HepG2 (cell line): ENCODE measurements around the gene SMTNL1. TPM values are rescaled to one million over a fixed set of nuclear protein-coding genes. Genes with fewer than 3 reads are reported as not detected.

ENCODE experiments used
- ARID5B ChIP-seq: IDR thresholded peaks from 2 replicates; pipeline ENCODE4 v1.4.0; 2020; ENCODE audit warnings: mild to moderate bottlenecking, missing genetic modification reagents
- ATF7 ChIP-seq, 2 experiments: fragments of 450-650 bp in 1 of 2; sonication (generic) in 1 of 2; formaldehyde crosslinking in 1 of 2; IDR thresholded peaks; 2 replicates each; pipeline versions ENCODE4 v1.4.0 to v1.6.1; 2016 to 2020; ENCODE audit warnings: antibody characterized with exemption in 1 of 2, mild to moderate bottlenecking in 1 of 2, missing genetic modification reagents in 1 of 2
- CHD4 ChIP-seq: fragments of 200-600 bp; sonication (generic); IDR thresholded peaks from 2 replicates; pipeline ENCODE4 v1.7.0; 2017; ENCODE audit warnings: mild to moderate bottlenecking, low read length, borderline replicate concordance
- ELF1 ChIP-seq: sonication (generic); formaldehyde crosslinking; IDR thresholded peaks from 2 replicates; pipeline ENCODE4 v1.4.0; 2020; ENCODE audit warnings: missing genetic modification reagents
- GMEB1 ChIP-seq: sonication (generic); formaldehyde crosslinking; IDR thresholded peaks from 2 replicates; pipeline ENCODE4 v1.5.1; 2020; ENCODE audit warnings: missing genetic modification reagents, mild to moderate bottlenecking, borderline replicate concordance
- IRF2 ChIP-seq: IDR thresholded peaks from 2 replicates; pipeline ENCODE4 v1.6.1; 2018; ENCODE audit warnings: missing genetic modification reagents, missing compliant biosample characterization
- PPARG ChIP-seq: conservative IDR thresholded peaks from 2 replicates; pipeline ENCODE4 v1.6.1; 2016; ENCODE audit warnings: missing biosample characterization, missing genetic modification reagents
- PREB ChIP-seq: sonication (generic); formaldehyde crosslinking; IDR thresholded peaks from 2 replicates; pipeline ENCODE4 v1.4.0; 2020; ENCODE audit warnings: missing genetic modification reagents
- RFXAP ChIP-seq: sonication (generic); formaldehyde crosslinking; IDR thresholded peaks from 2 replicates; pipeline ENCODE4 v1.4.0; 2020; ENCODE audit warnings: missing genetic modification reagents, borderline replicate concordance
- UBTF ChIP-seq: sonication (generic); formaldehyde crosslinking; IDR thresholded peaks from 2 replicates; pipeline ENCODE4 v1.4.0; 2020; ENCODE audit warnings: mild to moderate bottlenecking, missing genetic modification reagents
- ZFP82 ChIP-seq: sonication (generic); formaldehyde crosslinking; IDR thresholded peaks from 2 replicates; pipeline ENCODE4 v1.5.1; 2020; ENCODE audit warnings: mild to moderate bottlenecking, missing genetic modification reagents, borderline replicate concordance
- ZNF12 ChIP-seq: sonication (generic); formaldehyde crosslinking; IDR thresholded peaks from 2 replicates; pipeline ENCODE4 v1.5.0; 2020; ENCODE audit warnings: missing genetic modification reagents
- ZNF251 ChIP-seq: sonication (generic); formaldehyde crosslinking; IDR thresholded peaks from 2 replicates; pipeline ENCODE4 v1.9.0; 2021; ENCODE audit warnings: mild to moderate bottlenecking, missing genetic modification reagents
- ZNF44 ChIP-seq: sonication (generic); formaldehyde crosslinking; IDR thresholded peaks from 2 replicates; pipeline ENCODE4 v1.5.1; 2020; ENCODE audit warnings: mild to moderate bottlenecking, missing genetic modification reagents
- ZNF598 ChIP-seq: sonication (generic); formaldehyde crosslinking; IDR thresholded peaks from 2 replicates; pipeline ENCODE4 v1.5.1; 2020; ENCODE audit warnings: mild to moderate bottlenecking, missing genetic modification reagents, borderline replicate concordance
- ZNF768 ChIP-seq: sonication (generic); formaldehyde crosslinking; IDR thresholded peaks from 2 replicates; pipeline ENCODE4 v1.4.0; 2020; ENCODE audit warnings: missing genetic modification reagents
- ZNF841 ChIP-seq: sonication (generic); formaldehyde crosslinking; IDR thresholded peaks from 2 replicates; pipeline ENCODE4 v1.8.1; 2023; ENCODE audit warnings: missing genetic modification reagents, borderline replicate concordance
- polyA plus RNA-seq, 8 experiments: library from polyadenylated mRNA; depleted of rRNA in 3 of 8; stranded (reverse) in 7 of 8; unstranded in 1 of 8; fragments of >200 nt; fragmentation: Illumina TruSeq in 4 of 8; extraction: Trizol in 4 of 8; gene quantifications; 2 replicates each; pipeline versions ENCODE4 v1.2.1 to v1.2.3, GENCODE V29; 2011 to 2016; ENCODE audit warnings: low read depth in 4 of 8, missing spikeins in 1 of 8, mixed read lengths in 1 of 8; ENCODE audit not compliant: insufficient read depth in 1 of 8
- total RNA-seq, 5 experiments: library from RNA; depleted of rRNA; stranded (reverse); fragments of >200 nt; fragmentation: Illumina TruSeq; extraction: Trizol; gene quantifications; 2 replicates each; pipeline ENCODE4 v1.2.3, GENCODE V29; 2016; ENCODE audit warnings: low read depth in 1 of 5
- TF ChIP-seq, protein P1 (sequence below): sonication (generic); formaldehyde crosslinking; IDR thresholded peaks from 2 replicates; pipeline ENCODE4 v1.8.0; 2023; ENCODE audit warnings: mild to moderate bottlenecking, missing genetic modification reagents

SMTNL1 gene
- total and polyA plus RNA-seq, 2 of the 13 experiments (the other 11 are each of a cell fraction or from before 2014, with no cell fraction given) = 0.04 TPM; not detected in 1

DNA sequence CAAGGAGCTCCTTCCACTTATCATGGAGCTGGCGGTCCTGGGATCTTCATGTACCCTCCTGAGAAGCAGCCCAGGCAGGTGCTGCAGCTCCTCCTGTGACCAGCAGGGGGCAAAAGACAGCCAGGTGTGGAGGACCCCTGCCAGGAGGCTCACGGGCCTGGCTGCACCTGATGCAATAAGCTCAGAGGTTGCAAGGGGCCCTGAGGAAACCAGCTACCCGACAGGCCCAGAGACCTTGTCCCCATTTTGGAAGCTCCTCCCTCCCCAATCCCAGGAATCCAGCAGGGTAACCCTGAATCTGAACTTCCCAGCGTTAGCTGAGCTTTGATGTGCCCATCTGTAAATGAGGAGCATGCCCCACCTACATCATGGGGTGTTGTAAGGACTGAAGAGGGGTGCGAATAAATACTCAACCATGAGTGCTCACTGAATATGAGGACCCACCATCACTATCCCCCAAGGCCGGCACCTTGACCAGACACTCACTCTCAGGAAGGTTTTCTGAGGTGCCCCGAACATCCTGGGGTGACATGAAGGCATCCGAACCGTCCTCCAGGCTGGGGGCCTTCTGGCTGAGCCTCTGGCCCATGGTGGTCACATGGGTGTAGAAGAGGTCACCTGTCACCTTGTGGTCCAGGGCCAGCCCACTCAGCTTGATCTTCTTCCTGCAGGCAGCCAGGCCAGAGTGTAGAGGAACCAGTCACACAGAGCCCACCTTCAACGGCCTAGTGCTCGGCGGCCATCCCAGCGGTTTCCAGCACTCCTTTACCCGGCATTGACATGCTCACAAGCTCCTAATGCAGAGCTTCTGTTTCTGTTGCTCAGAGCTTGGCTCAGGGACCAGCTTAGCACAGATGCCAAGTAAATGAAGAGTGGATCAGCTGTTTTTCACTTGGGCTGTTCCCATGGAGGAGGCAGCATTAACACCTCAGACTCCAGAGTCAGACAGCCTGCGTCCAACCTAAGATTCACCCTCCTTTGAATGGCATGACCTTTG, 43.6 kb upstream of the SMTNL1 start (continued):
- no peak for TF ChIP-seq IRF2 (CRISPR knock-in tag)
- TF ChIP-seq ATF7 (IDR thresholded peaks at IDR 0.05) = no peak
- TF ChIP-seq ATF7 (CRISPR knock-in tag; IDR thresholded peaks at IDR 0.05) = no peak
- no peak for TF ChIP-seq ZNF841 (CRISPR knock-in tag)
- TF ChIP-seq ZNF598 (CRISPR knock-in tag) = no peak
- no peak for TF ChIP-seq ZFP82 (CRISPR knock-in tag)
- TF ChIP-seq CHD4 = no peak
- TF ChIP-seq ARID5B (CRISPR knock-in tag) = peak; percentile 32; the same call in 1 of the 2 replicates
- TF ChIP-seq PPARG (CRISPR knock-in tag) = peak; percentile 68
- TF ChIP-seq ZNF12 (CRISPR knock-in tag) = no peak
- peak; percentile 61; the same call in 1 of the 2 replicates for TF ChIP-seq ZNF768 (CRISPR knock-in tag)
- peak; percentile 45; the same call in 1 of the 2 replicates for TF ChIP-seq GMEB1
- peak; percentile 46; the same call in 1 of the 2 replicates for TF ChIP-seq RFXAP
- TF ChIP-seq UBTF (CRISPR knock-in tag) = peak; percentile 58
- 0 out of 2 replicates have a peak, but pooled peaks have one; percentile 30 for TF ChIP-seq ELF1 (CRISPR knock-in tag)
- TF ChIP-seq ZNF44 = no peak
- TF ChIP-seq PREB (CRISPR knock-in tag) = no peak
- TF ChIP-seq, protein P1, sequence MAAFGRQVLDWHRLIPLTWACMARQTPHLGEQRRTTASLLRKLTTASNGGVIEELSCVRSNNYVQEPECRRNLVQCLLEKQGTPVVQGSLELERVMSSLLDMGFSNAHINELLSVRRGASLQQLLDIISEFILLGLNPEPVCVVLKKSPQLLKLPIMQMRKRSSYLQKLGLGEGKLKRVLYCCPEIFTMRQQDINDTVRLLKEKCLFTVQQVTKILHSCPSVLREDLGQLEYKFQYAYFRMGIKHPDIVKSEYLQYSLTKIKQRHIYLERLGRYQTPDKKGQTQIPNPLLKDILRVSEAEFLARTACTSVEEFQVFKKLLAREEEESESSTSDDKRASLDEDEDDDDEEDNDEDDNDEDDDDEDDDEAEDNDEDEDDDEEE (CRISPR knock-in tag) = no peak
- TF ChIP-seq ZNF251 (CRISPR knock-in tag) = no peak
